HG03280 (cell line): ENCODE results near the gene NOS1AP.
"Not testable (repeated sequence)": the region's sequence is repeated elsewhere in the genome, so short reads cannot be mapped to it uniquely, and the experiment has no call there.

Experiments
- ATAC-seq: cut with Tn5 transposase; IDR thresholded peaks from one replicate; pipeline ENCODE4 v1.9.1; 2021; ENCODE audit warnings: mild to moderate bottlenecking, moderate library complexity; ENCODE audit not compliant: unreplicated experiment

Gene NOS1AP

DNA sequence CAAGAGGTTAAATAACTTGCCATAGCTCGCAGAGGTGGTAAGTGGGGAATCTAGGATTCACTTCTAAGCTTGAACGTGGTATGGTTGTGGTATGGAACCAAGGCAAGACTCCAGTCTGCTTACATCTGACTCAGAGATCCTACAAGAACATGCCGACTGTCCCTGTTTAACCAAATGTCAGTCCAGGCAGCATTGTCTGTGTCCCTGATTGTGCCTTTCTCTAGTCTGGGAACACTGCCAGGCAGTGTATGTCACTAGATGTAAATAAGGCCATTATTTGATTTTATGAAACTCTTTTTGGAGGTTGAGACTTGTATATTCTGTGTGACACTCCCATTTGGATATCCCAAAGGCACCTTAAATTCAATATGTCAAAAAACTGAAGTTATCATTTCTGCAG is 96.0 kb downstream of the NOS1AP start:
- no peak for ATAC-seq

DNA sequence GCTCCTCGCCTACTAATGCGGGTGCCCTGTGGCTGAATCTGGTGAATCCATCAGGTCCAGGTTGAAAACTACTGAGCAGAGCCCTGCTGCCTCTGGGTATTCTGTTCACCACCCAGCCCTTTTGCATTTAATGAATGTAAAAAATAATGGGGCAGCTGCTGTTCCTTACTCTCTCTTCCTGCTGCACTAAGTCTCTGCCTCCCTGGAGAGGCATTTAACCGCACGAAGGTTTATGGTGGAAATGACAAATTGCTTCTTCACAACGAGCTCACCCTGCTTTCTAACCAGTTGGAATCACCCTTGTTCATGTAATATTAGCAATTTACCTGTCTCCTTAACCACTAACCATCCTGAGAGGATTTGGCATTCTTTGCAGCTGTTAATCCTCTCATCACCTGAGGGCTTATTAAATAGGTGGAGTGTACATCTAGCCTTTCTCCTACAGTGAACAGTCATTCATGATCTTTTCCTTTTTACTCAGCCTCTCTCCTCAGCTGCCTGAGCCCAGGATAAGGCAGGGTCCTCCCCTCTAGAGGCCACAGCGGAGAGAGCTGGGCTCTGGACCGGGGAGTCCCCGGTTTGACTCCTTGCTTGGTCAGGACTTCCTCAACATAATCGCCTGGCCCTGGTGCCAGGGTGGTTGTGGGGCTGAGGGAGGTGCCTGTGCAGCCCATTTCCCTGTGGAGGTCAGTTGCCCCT is 97.6 kb downstream of the NOS1AP start:
- ATAC-seq, result no peak

- no peak for ATAC-seq
These were observed 98.8 kb downstream of the NOS1AP start for GRCh38 chr1:162168261-162168660.

DNA sequence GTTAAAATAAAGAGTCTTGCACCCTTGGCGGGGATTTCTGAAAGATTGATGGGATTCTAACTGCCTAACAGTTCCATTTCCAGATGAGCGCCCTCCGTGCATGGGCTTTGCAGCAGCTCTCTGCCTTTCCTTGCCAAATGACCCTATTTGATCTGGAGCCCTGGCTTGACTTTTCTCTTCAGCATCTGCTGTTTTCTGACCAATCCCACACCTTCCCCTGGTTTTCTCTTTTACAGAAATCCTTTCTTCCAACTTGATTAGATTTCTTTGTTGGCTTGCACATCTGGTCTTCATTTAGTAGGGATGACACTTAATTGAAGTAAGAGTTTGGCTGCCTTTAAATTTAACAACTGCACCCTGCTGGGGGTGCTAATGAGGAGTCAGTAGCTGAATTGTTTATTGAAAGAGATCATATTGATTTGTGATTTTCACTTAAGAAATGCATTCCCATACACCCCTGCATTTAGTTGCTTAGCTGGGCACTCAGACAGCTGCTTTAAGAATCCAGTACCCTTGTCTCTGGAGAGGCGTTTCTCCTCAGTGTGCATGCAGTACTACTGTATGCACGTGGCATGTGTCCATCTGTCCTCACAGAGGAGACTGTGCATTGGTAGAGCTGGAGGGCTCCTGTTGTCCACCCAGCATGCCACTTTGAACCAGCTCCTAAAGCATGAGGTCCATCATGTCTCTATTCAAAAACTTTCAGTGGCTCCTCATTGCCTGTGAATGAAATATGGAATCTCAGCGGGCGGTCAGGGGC is 99.7 kb downstream of the NOS1AP start:
- no peak for ATAC-seq

DNA sequence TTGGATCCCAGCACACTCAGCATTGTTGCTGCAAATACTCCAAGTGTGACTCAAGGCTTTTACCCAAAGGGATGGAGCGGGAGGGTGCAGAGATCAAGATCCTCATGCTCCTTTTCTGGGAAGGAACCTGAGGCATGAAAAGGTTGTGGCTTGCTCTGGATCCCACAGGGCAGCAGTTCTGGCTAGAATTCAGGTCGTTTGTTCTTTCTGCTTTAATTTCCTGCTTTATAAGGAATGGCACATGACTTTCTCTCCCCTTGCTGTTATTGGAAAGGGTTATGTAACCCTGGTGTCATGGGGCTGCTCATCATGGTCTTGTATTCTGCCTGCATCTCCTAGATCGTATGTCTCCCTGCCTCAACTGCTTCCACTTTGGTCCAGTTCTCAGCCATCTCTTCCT is 101.6 kb downstream of the NOS1AP start:
- no peak for ATAC-seq

GRCh38 chr1:162172311-162173102 is 103.0 kb downstream of the NOS1AP start:
- ATAC-seq, result no peak

GRCh38 chr1:162173607-162174006 is 104.1 kb downstream of the NOS1AP start:
- not testable (repeated sequence) for ATAC-seq

GRCh38 chr1:162174027-162174426 is 104.5 kb downstream of the NOS1AP start:
- not testable (repeated sequence) for ATAC-seq

DNA sequence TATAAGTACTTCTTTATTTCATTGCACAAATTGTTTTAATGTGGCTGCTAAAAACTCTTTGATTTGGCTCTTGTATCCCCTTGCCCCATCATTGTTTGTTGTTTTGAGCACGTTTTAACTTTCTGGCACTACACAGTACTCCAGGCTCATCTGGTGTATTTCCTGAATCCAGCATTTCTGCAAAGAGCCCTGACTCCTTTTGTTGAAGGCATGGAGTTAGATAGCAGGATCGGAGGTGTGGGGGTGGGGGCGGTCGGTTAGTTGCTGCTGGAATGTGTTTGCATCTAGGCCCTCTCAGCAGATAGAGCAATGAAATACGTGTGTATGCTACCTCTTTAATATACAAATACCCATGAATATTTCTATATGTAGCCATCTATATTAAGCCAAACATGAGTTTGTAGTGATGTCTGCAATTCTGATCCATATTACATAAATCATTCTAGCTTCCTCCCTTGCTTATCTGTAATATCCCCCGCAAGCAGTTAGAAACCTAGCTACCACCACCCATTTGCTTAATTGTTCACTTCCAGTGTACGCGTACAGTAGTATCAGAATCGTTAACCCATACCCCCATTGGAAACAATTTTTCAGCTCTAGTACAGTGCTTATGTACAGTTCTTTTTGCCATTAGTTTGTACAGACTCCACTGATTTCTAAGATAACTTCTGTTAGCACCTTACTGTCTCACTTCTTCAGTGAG is 106.0 kb downstream of the NOS1AP start:
- no peak for ATAC-seq

DNA sequence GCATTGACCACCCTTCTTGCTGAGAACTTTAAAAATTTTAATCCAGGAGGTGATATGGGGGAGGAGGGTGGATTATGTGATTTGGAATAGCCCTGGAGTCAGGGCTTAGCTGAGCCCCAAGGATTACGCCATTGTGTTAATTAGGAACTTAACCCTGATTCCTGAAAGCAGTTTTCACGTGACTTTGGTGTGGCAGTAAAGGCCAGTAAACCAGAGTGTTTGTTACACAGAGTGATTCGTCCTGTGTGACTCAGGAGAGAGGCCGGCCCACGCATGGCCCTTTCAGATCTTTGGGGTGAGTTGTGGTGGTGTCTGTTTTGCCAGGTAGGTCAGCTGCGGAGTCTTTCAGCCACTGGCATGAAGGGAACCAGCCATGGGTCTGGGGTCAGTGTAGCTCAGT is 107.6 kb downstream of the NOS1AP start:
- ATAC-seq, result no peak

DNA sequence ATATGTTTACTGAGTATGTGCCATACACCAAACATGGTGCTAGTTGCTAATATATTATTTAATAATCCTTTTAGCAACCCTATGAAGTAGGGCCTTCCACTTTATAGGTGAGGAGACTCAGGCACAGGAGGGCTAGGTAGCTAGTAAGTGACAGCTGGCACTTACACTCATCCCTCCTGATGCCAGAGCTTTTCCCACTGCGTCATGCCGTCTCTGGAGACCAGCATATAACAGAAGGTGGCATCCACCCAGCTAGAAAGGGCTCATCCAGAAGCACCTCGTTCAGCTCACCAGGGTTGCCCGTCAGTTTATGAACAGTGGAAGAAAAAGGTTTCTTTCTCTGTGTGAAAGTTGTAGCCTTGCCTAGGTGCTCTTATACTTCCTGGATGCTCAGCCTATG is 108.9 kb downstream of the NOS1AP start:
- no peak for ATAC-seq

DNA sequence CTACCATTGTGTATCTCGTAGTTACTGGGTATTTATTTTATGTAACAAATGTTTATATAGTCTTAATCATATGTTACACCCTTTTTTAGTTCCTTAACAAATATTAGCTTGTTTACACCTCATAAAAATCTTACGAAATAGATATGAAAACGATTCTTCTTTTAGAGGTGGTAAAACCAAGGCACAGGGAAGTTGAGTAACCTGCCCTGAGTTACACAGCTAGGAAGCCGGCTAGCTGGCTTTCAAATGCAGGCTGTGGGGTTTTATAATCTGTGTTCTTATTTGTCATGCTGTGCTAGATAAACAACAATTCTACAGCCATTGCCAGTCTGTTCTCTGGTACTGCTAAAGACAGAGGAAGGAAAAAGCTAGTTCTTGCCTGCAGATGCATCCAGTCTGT is 109.6 kb downstream of the NOS1AP start:
- ATAC-seq, result no peak

- ATAC-seq, result no peak
These were observed 111.3 kb downstream of the NOS1AP start for GRCh38 chr1:162180813-162181212.

GRCh38 chr1:162182090-162182489 is 112.6 kb downstream of the NOS1AP start:
- ATAC-seq, result no peak

DNA sequence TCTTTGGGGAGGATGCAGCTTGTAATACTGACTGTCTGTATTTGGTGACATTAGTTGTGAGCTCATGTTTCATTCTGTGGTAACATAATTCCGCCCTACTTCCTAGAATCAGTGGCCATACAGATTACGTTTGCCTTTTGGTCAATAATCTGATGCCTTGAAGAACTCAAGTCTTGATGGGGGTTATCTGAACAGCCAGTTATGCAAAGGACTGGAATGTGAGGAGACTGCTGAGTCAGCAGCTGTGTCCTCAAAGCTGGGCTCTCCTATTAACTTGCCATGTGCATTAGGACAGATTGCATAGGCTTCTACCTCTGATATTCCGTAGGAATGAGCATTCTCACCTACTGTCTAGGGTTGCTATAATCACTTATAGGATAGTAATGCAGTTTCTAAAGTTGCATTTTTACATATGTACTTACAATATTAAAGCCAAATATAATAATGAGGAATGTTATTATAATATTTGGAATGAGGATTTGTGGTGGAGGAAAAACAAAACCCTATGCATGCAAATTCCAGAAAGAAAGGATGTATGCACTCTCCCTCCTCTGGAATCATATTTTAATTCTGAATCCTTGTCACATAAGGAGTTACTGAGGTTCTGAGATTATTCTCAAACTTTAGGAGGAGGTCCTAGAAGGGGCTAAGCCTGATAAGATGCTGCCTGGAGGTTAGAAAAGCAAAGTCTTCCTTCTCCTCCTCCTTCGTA is 116.0 kb downstream of the NOS1AP start:
- no peak for ATAC-seq

GRCh38 chr1:162186026-162186374 is 116.5 kb downstream of the NOS1AP start:
- no peak for ATAC-seq

DNA sequence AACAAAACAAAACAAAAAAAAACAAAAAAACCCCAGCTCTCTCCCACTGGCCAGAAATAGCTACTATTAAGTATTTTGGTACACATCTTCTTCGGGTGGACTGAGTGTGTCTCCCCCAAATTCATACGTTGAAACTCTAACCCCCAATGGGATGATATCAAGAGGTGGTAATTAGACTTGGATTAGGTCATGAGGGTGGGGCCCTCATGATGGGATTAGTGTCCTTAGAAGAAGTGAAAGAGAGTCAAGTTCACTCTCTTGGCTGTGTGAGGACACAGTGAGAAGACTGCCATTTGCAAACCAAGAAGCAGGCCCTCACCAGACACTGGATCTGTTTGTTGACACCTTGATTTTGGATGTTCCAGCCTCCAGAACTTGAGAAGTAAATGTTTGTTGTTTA is 116.9 kb downstream of the NOS1AP start:
- ATAC-seq, result no peak

GRCh38 chr1:162187687-162188276 is 118.3 kb downstream of the NOS1AP start:
- no peak for ATAC-seq

DNA sequence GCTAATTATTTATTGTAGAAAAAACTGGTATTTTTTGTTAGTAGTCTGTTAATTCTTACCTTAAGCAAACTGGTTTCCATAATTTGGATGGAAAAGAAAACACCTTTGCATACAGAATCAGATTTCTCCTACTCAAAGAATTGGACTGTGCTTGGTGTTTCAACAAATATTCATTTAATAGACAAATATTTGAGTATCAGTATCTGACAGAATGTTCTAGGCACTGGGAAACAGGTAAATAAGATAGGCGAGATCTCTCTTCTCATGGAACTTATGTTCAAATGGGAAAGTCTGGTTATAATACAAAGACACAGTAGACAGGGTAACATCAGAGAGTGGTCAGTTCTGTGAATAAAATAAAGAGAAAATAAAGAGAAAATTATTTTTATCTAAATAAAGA is 119.9 kb downstream of the NOS1AP start:
- ATAC-seq, result no peak
